ENCODE results near the gene PPP1CA. TPM values are rescaled to one million over a fixed set of nuclear protein-coding genes. Genes with fewer than 3 reads are reported as not detected.

Gene PPP1CA
- polyA plus RNA-seq, 2 of the 4 experiments (the other 2 are of a cell fraction) = 174 to 208 TPM

DNA sequence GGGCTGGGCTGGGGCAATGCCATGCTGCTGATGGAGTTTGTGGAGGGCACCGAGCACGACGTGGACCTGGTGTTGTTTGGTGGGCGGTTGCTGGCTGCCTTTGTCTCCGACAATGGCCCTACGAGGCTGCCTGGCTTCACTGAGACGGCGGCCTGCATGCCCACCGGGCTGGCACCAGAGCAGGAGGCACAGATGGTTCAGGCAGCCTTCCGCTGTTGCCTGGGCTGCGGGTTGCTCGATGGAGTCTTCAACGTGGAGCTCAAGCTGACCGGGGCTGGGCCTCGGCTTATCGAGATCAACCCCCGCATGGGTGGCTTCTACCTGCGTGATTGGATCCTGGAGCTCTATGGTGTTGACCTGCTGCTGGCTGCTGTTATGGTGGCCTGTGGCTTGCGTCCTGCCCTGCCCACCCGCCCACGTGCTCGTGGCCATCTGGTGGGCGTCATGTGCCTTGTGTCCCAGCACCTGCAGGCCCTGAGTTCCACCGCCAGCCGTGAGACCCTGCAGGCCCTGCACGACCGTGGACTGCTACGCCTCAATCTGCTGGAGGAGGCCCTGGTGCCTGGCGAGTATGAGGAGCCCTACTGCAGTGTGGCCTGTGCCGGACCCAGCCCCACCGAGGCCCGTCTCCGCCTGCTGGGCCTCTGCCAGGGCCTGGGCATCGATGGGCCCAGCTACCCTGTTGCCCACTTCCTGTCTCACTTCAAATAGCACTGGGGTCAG lies 22.4 kb upstream of the PPP1CA start:
- Histone ChIP-seq H3K4me3 (no peak overlapping the region), H3K4me1 (peaks cover 14% of the 10 kb centered on the region), H3K9me3 (no peaks in the 10 kb centered on the region), H3K4me2 (no peak overlapping the region), H3K27ac (no peak overlapping the region)
- no peak for DNase-seq (ENCODE audit: low read depth in 1 of 2, low spot score in 1 of 2)
- no peak for FAIRE-seq
- ATAC-seq = no peak
- ChIA-PET POLR2A (no interaction called here), CTCF (interaction anchor here (0.6 to 3.0 kb wide), 7 partner anchors 15 to 45 kb away, joined by 3 to 18 read pairs (median 4); partner anchors contain the start of genes PPP1CA and TMEM134)
- TF ChIP-seq ESRRA (IDR thresholded peaks at IDR 0.05; ENCODE audit: borderline replicate concordance, low read length) = no peak
- TF ChIP-seq HOXB5 (CRISPR knock-in tag; IDR thresholded peaks at IDR 0.05) = no peak
- TF ChIP-seq CHD4 (IDR thresholded peaks at IDR 0.05; ENCODE audit: borderline replicate concordance) = no peak
- no peak for TF ChIP-seq RARB (CRISPR knock-in tag; IDR thresholded peaks at IDR 0.05)
- TF ChIP-seq ZC3H11A (IDR thresholded peaks at IDR 0.05) = no peak
- TF ChIP-seq GATA3 (IDR thresholded peaks at IDR 0.05; ENCODE audit: borderline replicate concordance) = no peak
- TF ChIP-seq ZSCAN20 (CRISPR knock-in tag; IDR thresholded peaks at IDR 0.05) = no peak
- no peak for TF ChIP-seq KDM1A (IDR thresholded peaks at IDR 0.05; ENCODE audit: low read depth)
- TF ChIP-seq TP53 (CRISPR knock-in tag; IDR thresholded peaks at IDR 0.05) = no peak
- TF ChIP-seq PHF8 (IDR thresholded peaks at IDR 0.05; ENCODE audit: borderline replicate concordance, low read depth) = no peak
- TF ChIP-seq MAX (IDR thresholded peaks at IDR 0.05) = no peak
- no peak for TF ChIP-seq ZNF302 (CRISPR knock-in tag; IDR thresholded peaks at IDR 0.05)
- TF ChIP-seq CBX2 (IDR thresholded peaks at IDR 0.05; ENCODE audit: borderline replicate concordance, low read depth) = no peak
- TF ChIP-seq HMGXB4 (CRISPR knock-in tag; IDR thresholded peaks at IDR 0.05; ENCODE audit: borderline replicate concordance) = no peak
- TF ChIP-seq, protein P1, sequence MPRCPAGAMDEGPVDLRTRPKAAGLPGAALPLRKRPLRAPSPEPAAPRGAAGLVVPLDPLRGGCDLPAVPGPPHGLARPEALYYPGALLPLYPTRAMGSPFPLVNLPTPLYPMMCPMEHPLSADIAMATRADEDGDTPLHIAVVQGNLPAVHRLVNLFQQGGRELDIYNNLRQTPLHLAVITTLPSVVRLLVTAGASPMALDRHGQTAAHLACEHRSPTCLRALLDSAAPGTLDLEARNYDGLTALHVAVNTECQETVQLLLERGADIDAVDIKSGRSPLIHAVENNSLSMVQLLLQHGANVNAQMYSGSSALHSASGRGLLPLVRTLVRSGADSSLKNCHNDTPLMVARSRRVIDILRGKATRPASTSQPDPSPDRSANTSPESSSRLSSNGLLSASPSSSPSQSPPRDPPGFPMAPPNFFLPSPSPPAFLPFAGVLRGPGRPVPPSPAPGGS (IDR thresholded peaks at IDR 0.05) = no peak
- no peak for TF ChIP-seq MAZ (IDR thresholded peaks at IDR 0.05; ENCODE audit: borderline replicate concordance, low read depth, low read length)
- TF ChIP-seq, protein P2, sequence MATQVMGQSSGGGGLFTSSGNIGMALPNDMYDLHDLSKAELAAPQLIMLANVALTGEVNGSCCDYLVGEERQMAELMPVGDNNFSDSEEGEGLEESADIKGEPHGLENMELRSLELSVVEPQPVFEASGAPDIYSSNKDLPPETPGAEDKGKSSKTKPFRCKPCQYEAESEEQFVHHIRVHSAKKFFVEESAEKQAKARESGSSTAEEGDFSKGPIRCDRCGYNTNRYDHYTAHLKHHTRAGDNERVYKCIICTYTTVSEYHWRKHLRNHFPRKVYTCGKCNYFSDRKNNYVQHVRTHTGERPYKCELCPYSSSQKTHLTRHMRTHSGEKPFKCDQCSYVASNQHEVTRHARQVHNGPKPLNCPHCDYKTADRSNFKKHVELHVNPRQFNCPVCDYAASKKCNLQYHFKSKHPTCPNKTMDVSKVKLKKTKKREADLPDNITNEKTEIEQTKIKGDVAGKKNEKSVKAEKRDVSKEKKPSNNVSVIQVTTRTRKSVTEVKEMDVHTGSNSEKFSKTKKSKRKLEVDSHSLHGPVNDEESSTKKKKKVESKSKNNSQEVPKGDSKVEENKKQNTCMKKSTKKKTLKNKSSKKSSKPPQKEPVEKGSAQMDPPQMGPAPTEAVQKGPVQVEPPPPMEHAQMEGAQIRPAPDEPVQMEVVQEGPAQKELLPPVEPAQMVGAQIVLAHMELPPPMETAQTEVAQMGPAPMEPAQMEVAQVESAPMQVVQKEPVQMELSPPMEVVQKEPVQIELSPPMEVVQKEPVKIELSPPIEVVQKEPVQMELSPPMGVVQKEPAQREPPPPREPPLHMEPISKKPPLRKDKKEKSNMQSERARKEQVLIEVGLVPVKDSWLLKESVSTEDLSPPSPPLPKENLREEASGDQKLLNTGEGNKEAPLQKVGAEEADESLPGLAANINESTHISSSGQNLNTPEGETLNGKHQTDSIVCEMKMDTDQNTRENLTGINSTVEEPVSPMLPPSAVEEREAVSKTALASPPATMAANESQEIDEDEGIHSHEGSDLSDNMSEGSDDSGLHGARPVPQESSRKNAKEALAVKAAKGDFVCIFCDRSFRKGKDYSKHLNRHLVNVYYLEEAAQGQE (IDR thresholded peaks at IDR 0.05) = no peak
- TF ChIP-seq E2F6 (IDR thresholded peaks at IDR 0.05; ENCODE audit: borderline replicate concordance, low read depth) = no peak
- no peak for TF ChIP-seq EHMT2 (IDR thresholded peaks at IDR 0.05; ENCODE audit: low read depth)
- no peak for TF ChIP-seq CTCF (IDR thresholded peaks at IDR 0.05)
- WGBS (ENCODE audit: missing lambda C conversion rate) = 93% methylated on average over 30 of the region's 34 CpGs
